ENCODE results near the gene TMEM270. TPM values are rescaled to one million over a fixed set of nuclear protein-coding genes. Genes with fewer than 3 reads are reported as not detected.

The TMEM270 gene
- total RNA-seq, 2 donors from 2014 or later, result 4.9 TPM; not detected in 1

GRCh38 chr7:73869011-73869798 is 8.2 kb downstream of the TMEM270 start:
- no peaks in the 10 kb centered on the region for H3K36me3 ChIP-seq
- no peak overlapping the region for H3K4me3 ChIP-seq
- intact Hi-C loops (cut with DNase I), result loop anchor here (5.0 to 10.0 kb wide), 2 partner anchors 336 to 523 kb away; no protein-coding TSS in a partner anchor
- H3K9me3 ChIP-seq, result no peaks in the 10 kb centered on the region
- H3K27me3 ChIP-seq (replicated peaks; ENCODE audit: insufficient read depth), result no peaks in the 10 kb centered on the region
- H3K4me1 ChIP-seq (replicated peaks), result no peaks in the 10 kb centered on the region
- no peak for DNase-seq (ENCODE audit: low spot score)
- no peak for TF ChIP-seq POLR2A (IDR thresholded peaks at IDR 0.05)
- no peak for TF ChIP-seq CTCF (IDR thresholded peaks at IDR 0.05)
- TF ChIP-seq POLR2AphosphoS5 (IDR thresholded peaks at IDR 0.05), result no peak
- peak overlapping the region in 1 of 2 donors; percentile 22 for H3K27ac ChIP-seq
- WGBS, result 38% methylated on average over 24 of the region's 24 CpGs

- no peak for TF ChIP-seq CTCF (IDR thresholded peaks at IDR 0.05)
- no peak for TF ChIP-seq POLR2A (IDR thresholded peaks at IDR 0.05)
- no peak for TF ChIP-seq POLR2AphosphoS5 (IDR thresholded peaks at IDR 0.05)
- intact Hi-C loops (cut with DNase I), result no loop called here
- H3K27ac ChIP-seq, result no peak overlapping the region
Observed at GRCh38 chr7:73870041-73870492, 9.1 kb downstream of the TMEM270 start.

GRCh38 chr7:73871163-73872011 is 10.4 kb downstream of the TMEM270 start:
- H3K27me3 ChIP-seq (replicated peaks; ENCODE audit: insufficient read depth), result no peaks in the 10 kb centered on the region
- H3K4me1 ChIP-seq (replicated peaks), result no peaks in the 10 kb centered on the region
- H3K9me3 ChIP-seq, result no peaks in the 10 kb centered on the region
- no peak overlapping the region for H3K4me3 ChIP-seq
- intact Hi-C loops (cut with DNase I), result no loop called here
- no peaks in the 10 kb centered on the region for H3K36me3 ChIP-seq
- no peak overlapping the region for H3K27ac ChIP-seq
- 79% methylated on average over 14 of the region's 20 CpGs for WGBS
- DNase-seq (ENCODE audit: low spot score), result no peak
- no peak for TF ChIP-seq CTCF (IDR thresholded peaks at IDR 0.05)
- TF ChIP-seq POLR2AphosphoS5 (IDR thresholded peaks at IDR 0.05), result no peak
- TF ChIP-seq POLR2A (IDR thresholded peaks at IDR 0.05), result no peak

More at GRCh38 chr7:73870041-73870492, 9.1 kb downstream of the TMEM270 start:
- no peaks in the 10 kb centered on the region for H3K4me1 ChIP-seq (replicated peaks)
- no peaks in the 10 kb centered on the region for H3K36me3 ChIP-seq
- WGBS, result 56% methylated on average over 15 of the region's 15 CpGs
- DNase-seq (ENCODE audit: low spot score), result no peak
- no peak overlapping the region for H3K4me3 ChIP-seq
- H3K27me3 ChIP-seq (replicated peaks; ENCODE audit: insufficient read depth), result no peaks in the 10 kb centered on the region
- H3K9me3 ChIP-seq, result no peaks in the 10 kb centered on the region

- intact Hi-C loops (cut with DNase I), result no loop called here
Observed at GRCh38 chr7:73872056-73872908, 11.3 kb downstream of the TMEM270 start.

More at GRCh38 chr7:73872056-73872908, 11.3 kb downstream of the TMEM270 start:
- Histone ChIP-seq H3K36me3 (no peaks in the 10 kb centered on the region), H3K27me3 (replicated peaks; ENCODE audit: insufficient read depth) (no peaks in the 10 kb centered on the region), H3K4me3 (no peak overlapping the region), H3K4me1 (replicated peaks) (no peaks in the 10 kb centered on the region), H3K9me3 (no peaks in the 10 kb centered on the region), H3K27ac (no peak overlapping the region)
- WGBS, result 74% methylated on average over 13 of the region's 13 CpGs
- TF ChIP-seq POLR2A (IDR thresholded peaks at IDR 0.05) (no peak), POLR2AphosphoS5 (IDR thresholded peaks at IDR 0.05) (no peak), CTCF (IDR thresholded peaks at IDR 0.05) (no peak)
- no peak for DNase-seq (ENCODE audit: low spot score)
